GM12865 (cell line): Measurements from ENCODE around the gene ASB15.

Experiments used
- DNase-seq: peaks from one replicate; pipeline ENCODE4 v3.0.0; 2010; ENCODE audit warnings: low read depth
- H3K4me3 ChIP-seq: 2 replicates; pipeline ENCODE4 v1.5.1; 2011; ENCODE audit warnings: mild to moderate bottlenecking, low read depth, low read length, control low read depth
- CTCF ChIP-seq: IDR thresholded peaks from 2 replicates; pipeline ENCODE4 v1.5.1; 2011; ENCODE audit warnings: low read length, control low read depth, low read depth, inconsistent platforms; ENCODE audit not compliant: insufficient read depth; ENCODE audit errors: missing control alignments

ASB15 gene

GRCh38 chr7:123558289-123558874, 43.2 kb upstream of the ASB15 start:
- no peak for TF ChIP-seq CTCF
- peak overlapping the region; percentile 98 for H3K4me3 ChIP-seq
- no peak for DNase-seq

- DNase-seq: no peak
- no peak overlapping the region for H3K4me3 ChIP-seq
- TF ChIP-seq CTCF: no peak
These were observed 39.5 kb upstream of the ASB15 start for GRCh38 chr7:123562121-123562520.

- TF ChIP-seq CTCF: no peak
- no peak overlapping the region for H3K4me3 ChIP-seq
- no peak for DNase-seq
These were observed 32.1 kb upstream of the ASB15 start for GRCh38 chr7:123569352-123570010.

GRCh38 chr7:123570390-123571182, 31.0 kb upstream of the ASB15 start:
- no peak for DNase-seq
- H3K4me3 ChIP-seq: no peak overlapping the region
- TF ChIP-seq CTCF: no peak

- TF ChIP-seq CTCF: no peak
- H3K4me3 ChIP-seq: no peak overlapping the region
- no peak for DNase-seq
These were observed 30.4 kb upstream of the ASB15 start for GRCh38 chr7:123571187-123571586.

- no peak for TF ChIP-seq CTCF
- no peak for DNase-seq
- H3K4me3 ChIP-seq: no peak overlapping the region
These were observed 29.9 kb upstream of the ASB15 start for GRCh38 chr7:123571684-123572083.
